ENCODE measurements around the gene EFCC1. TPM values are rescaled to one million over a fixed set of nuclear protein-coding genes. Genes with fewer than 3 reads are reported as not detected.

EFCC1 gene
- total and polyA plus RNA-seq, 2 of the 8 experiments (the other 6 are each of a cell fraction or from before 2014, with no cell fraction given): 0.14 to 0.37 TPM

GRCh38 chr3:128971421-128972100 lies 29.5 kb upstream of the EFCC1 start:
- Histone ChIP-seq H2AK5ac (ENCODE audit: low read depth, low read length) (no peak overlapping the region), H2AFZ (ENCODE audit: low read length) (no peak overlapping the region), H3K27ac (ENCODE audit: low read depth, low read length) (no peak overlapping the region), H2BK5ac (ENCODE audit: low read depth, low read length) (no peak overlapping the region), H3K56ac (replicated peaks; ENCODE audit: insufficient read length, low read depth, low read length) (no peak overlapping the region), H3K9me3 (ENCODE audit: insufficient read depth in 2 of 2, low read depth in 1 of 2, low read length in 1 of 2) (no peaks in the 10 kb centered on the region), H3K4me2 (ENCODE audit: insufficient read depth in 1 of 2, low read depth in 2 of 2, low read length in 2 of 2) (no peak overlapping the region), H2BK120ac (replicated peaks; ENCODE audit: low read depth, low read length) (no peak overlapping the region), H2BK20ac (ENCODE audit: low read length) (no peak overlapping the region), H2BK15ac (ENCODE audit: low read length) (no peak overlapping the region), H3K4ac (replicated peaks; ENCODE audit: insufficient read length, low read depth, low read length) (no peak overlapping the region), H3K14ac (ENCODE audit: insufficient read length) (no peak overlapping the region), H3K79me2 (ENCODE audit: control insufficient read depth in 1 of 2, insufficient read depth in 2 of 2, low read length in 2 of 2) (no peaks in the 10 kb centered on the region), H4K8ac (ENCODE audit: extremely low read depth, insufficient read depth, low read length) (no peak overlapping the region), H3K18ac (ENCODE audit: extremely low read depth, low read length) (no peak overlapping the region), H3K27me3 (replicated peaks in 1 of 4; ENCODE audit: control insufficient read depth in 3 of 4, extremely low read depth in 1 of 4, insufficient read depth in 3 of 4, low read length in 3 of 4) (no peaks in the 10 kb centered on the region), H4K91ac (replicated peaks; ENCODE audit: insufficient read length, low read length) (no peak overlapping the region), H2BK12ac (ENCODE audit: low read depth, low read length) (no peak overlapping the region), H3K23ac (ENCODE audit: insufficient read length) (no peak overlapping the region), H3K4me3 (ENCODE audit: extremely low read depth in 1 of 4, insufficient read depth in 2 of 4, low read depth in 3 of 4, low read length in 4 of 4) (no peak overlapping the region), H3K4me1 (replicated peaks in 1 of 4; ENCODE audit: control insufficient read depth in 3 of 4, insufficient read depth in 4 of 4, low read length in 3 of 4) (no peaks in the 10 kb centered on the region), H3K23me2 (ENCODE audit: low read depth, low read length) (peaks cover 4% of the 10 kb centered on the region; the same call in 1 of the 2 replicates), H3K79me1 (ENCODE audit: low read depth, low read length) (no peaks in the 10 kb centered on the region), H3K9ac (replicated peaks in 1 of 4; ENCODE audit: extremely low read depth in 1 of 4, low read depth in 3 of 4, low read length in 3 of 4) (no peak overlapping the region), H4K5ac (ENCODE audit: insufficient read length, low read depth, low read length) (no peak overlapping the region), H4K20me1 (replicated peaks in 1 of 2; ENCODE audit: control insufficient read depth in 1 of 2, insufficient read depth in 2 of 2, low read length in 2 of 2) (peaks cover 0 to 2% of the 10 kb centered on the region in 2 experiments), H3K36me3 (ENCODE audit: control insufficient read depth in 2 of 4, insufficient read depth in 4 of 4, low read length in 3 of 4) (no peaks in the 10 kb centered on the region)
- DNase-seq (ENCODE audit: low read depth in 1 of 2, low spot score in 2 of 2): no peak
- 86% methylated on average over 6 of the region's 6 CpGs; no CpG with 5 or more reads in 1 of the 2 experiments for WGBS, 2 experiments (ENCODE audit: extremely low coverage in 1 of 2, insufficient coverage in 1 of 2, insufficient read length in 1 of 2, insufficient replicate concordance in 2 of 2, low coverage in 1 of 2, low lambda C conversion rate in 2 of 2, missing lambda C conversion rate in 1 of 2)
- ChIA-PET CTCF (ENCODE audit: partially characterized antibody) (interaction anchor here (0.6 to 5.5 kb wide), 37 partner anchors 11 to 485 kb away, joined by 3 to 79 read pairs (median 10); partner anchors contain the start of genes CFAP92 and EFCC1), POLR2A (ENCODE audit: partially characterized antibody) (interaction anchor here (1.3 to 1.5 kb wide), 2 partner anchors 18 to 345 kb away, joined by 3 to 4 read pairs; a partner anchor contains a TSS)
- FAIRE-seq: no peak
- TF ChIP-seq ATF3 (IDR thresholded peaks at IDR 0.05; ENCODE audit: insufficient read depth, low read depth, low read length): no peak
- no peak for TF ChIP-seq POLR2A (IDR thresholded peaks at IDR 0.05; ENCODE audit: control extremely low read depth in 1 of 2, low read depth in 2 of 2, low read length in 2 of 2)
- no peak for TF ChIP-seq CHD1 (IDR thresholded peaks at IDR 0.05; ENCODE audit: low read depth, low read length)
- no peak for TF ChIP-seq SIRT6 (IDR thresholded peaks at IDR 0.05; ENCODE audit: low read length)
- TF ChIP-seq GABPA (IDR thresholded peaks at IDR 0.05; ENCODE audit: borderline replicate concordance, insufficient read depth, low read length): no peak
- no peak for TF ChIP-seq SP4 (IDR thresholded peaks at IDR 0.05; ENCODE audit: low read length)
- no peak for TF ChIP-seq ASH2L (IDR thresholded peaks at IDR 0.05; ENCODE audit: low read length)
- TF ChIP-seq NANOG (IDR thresholded peaks at IDR 0.05; ENCODE audit: insufficient read depth, low read depth, low read length, poor library complexity, severe bottlenecking): no peak
- TF ChIP-seq CTCF (IDR thresholded peaks at IDR 0.05; ENCODE audit: control extremely low read depth in 1 of 3, insufficient read depth in 1 of 3, low read depth in 1 of 3, low read length in 3 of 3): no peak
- no peak for TF ChIP-seq BCL11A (IDR thresholded peaks at IDR 0.05; ENCODE audit: low read depth in 2 of 2, low read length in 2 of 2)
- TF ChIP-seq TCF12 (IDR thresholded peaks at IDR 0.05; ENCODE audit: low read depth, low read length): no peak
